Stimulated activated CD8-positive, alpha-beta memory T cell treated with anti-CD3 and anti-CD28 coated beads, Interleukin-12 subunit alpha, Interleukin-12 subunit beta, amount 100 ng/mL, for 24 hours (primary cell): ENCODE measurements around the gene LRRC4B.
"Not testable (repeated sequence)": the region's sequence is repeated elsewhere in the genome, so short reads cannot be mapped to it uniquely, and the experiment has no call there.

ENCODE experiments used
- DNase-seq: peaks from one replicate; pipeline ENCODE4 v3.0.0-alpha.2; 2020; ENCODE audit errors: extremely low read depth

The LRRC4B gene

DNA sequence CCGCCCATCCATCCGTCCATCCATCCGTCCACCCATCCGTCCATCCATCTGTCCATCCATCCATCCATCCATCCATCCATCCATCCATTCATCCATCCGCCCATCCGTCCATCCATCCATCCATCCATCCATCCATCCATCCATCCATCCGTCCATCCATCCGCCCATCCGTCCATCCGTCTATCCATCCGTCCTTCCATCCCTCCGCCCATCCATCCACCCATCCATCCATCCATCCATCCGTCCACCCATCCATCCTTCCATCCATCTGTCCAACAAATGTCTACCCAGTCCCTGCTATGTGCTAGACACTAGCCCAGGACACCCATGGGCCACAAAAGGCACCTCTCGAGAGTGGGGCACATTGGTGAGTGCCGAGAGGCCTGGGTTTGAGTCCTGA, 15.7 kb downstream of the LRRC4B start:
- no peak for DNase-seq

GRCh38 chr19:50551715-50552187, 16.5 kb downstream of the LRRC4B start:
- no peak for DNase-seq

GRCh38 chr19:50551034-50551714, 17.1 kb downstream of the LRRC4B start:
- DNase-seq, result no peak

- no peak for DNase-seq
These were observed 17.7 kb downstream of the LRRC4B start for GRCh38 chr19:50550594-50550966.

- no peak for DNase-seq
These were observed 18.2 kb downstream of the LRRC4B start for GRCh38 chr19:50549927-50550593.

- DNase-seq, result no peak
These were observed 18.9 kb downstream of the LRRC4B start for GRCh38 chr19:50549059-50549926.

- no peak for DNase-seq
These were observed 19.8 kb downstream of the LRRC4B start for GRCh38 chr19:50548191-50549058.

GRCh38 chr19:50547385-50548190, 20.6 kb downstream of the LRRC4B start:
- DNase-seq, result no peak

GRCh38 chr19:50546527-50547221, 21.6 kb downstream of the LRRC4B start:
- no peak for DNase-seq

GRCh38 chr19:50542943-50543342, 25.3 kb downstream of the LRRC4B start:
- no peak for DNase-seq

DNA sequence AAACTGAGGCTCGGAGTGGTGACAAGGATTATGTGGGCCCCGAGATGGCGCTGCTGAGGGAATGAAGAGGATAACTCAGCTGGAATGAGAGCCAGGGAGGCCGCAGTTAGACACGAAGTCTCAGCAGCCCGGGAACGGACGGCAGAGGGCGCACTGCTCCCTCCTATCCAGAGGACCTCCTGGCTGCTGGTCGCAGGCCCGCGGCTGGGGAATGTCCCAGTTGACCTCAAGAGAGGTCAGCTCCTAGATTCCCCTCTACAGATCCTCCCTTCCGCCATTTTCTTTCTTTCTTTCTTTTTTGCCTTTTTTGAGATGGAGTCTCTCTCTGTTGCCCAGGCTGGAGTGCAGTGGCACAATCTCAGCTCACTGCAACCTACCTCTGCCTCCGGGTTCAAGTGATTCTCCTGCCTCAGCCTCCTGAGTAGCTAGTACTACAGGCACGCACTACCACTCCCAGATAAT, 30.4 kb downstream of the LRRC4B start:
- peak; percentile 17 for DNase-seq

DNA sequence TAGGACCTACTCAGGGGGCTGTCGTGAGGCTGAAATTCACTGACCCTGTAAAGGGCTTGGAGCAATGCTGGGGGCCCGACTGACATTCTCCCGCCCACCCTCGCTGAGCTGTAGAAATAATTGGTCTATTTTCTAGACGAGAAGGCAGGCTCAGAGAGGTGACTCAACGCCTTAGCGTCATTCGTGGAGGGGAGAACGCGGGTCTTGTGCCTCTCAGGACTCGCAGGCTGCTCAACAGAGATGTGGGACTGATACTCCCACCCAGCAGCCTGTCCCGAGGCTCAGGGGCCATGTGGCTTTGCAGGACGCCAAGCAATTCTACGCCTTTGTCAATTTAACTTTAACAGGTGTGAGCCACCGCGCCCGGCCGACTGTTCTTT, 30.9 kb downstream of the LRRC4B start:
- no peak for DNase-seq

DNA sequence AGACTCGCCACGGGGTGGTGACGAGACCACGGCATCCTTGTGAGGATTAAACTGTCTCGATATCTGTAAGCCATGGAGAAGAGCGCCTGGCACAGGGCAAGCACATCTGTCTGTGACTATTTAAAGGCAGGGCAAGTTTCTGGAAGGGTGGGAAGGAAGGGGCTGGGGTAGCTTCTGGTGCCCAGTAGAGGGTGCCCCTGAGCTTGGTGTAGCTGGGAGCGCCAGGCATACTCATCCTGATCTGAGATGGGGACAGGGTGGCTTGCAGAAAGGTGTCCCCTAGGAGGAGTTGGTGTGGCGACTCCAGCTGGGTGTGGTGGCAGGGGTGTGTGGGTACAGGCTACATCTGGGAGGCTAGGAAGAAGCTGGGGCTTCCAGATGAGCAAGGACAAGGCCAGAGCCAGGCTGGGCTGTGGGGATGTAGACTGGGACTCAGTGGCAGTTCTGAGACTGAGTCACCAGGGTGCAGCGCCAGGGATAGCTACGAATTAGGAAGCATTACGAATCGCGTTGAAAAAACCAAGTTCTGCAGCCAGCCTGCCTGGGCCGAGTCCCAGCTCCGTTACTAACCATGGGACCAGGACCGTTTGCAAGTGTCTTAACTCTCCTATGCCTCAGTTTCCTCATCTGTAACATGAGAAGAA, 31.5 kb downstream of the LRRC4B start:
- no peak for DNase-seq

DNA sequence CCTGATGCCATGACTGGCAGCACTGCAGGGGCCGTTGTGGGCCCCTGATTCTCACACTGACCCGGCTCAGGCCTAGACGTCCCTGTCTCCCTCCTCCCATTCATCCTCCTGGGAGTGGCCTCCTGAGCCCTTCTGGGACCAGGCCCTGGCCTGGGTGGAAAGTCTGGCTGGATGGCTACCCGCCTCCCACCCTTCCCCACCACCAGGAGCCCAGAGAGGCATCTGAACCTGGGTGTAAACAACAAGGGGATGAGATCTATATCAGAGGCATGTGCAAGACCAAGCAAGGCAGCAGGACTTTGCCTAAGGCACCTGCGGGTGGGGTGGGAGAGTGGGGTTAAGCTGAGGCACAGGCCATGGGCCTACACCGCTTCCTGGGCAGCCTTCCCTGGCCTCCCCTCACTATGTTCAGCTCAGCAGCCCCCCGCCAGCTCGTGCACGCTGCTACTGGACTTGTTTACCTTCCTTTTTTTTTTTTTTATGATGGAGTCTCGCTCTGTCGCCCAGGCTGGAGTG, 32.5 kb downstream of the LRRC4B start:
- no peak for DNase-seq

- no peak for DNase-seq
These were observed 33.8 kb downstream of the LRRC4B start for GRCh38 chr19:50534478-50534877.

DNA sequence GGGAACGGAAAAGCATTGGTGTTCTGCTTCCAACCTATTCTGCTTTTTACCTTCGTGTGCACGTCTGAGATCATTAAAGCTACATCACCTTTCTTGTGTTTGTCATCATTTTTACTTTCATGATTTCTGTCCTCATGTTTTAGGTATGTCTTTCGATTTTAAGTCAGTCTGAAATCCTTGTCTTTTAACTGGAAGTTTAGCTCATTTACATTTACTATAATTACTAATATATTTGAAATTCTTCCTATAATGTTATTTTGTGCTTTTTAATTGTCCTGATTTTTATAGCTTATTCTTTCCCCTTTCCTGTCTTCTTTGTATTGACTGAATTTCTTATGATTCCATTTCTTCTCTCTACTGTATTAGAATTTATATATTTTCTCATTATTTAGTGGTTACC, 35.3 kb downstream of the LRRC4B start:
- no peak for DNase-seq

DNA sequence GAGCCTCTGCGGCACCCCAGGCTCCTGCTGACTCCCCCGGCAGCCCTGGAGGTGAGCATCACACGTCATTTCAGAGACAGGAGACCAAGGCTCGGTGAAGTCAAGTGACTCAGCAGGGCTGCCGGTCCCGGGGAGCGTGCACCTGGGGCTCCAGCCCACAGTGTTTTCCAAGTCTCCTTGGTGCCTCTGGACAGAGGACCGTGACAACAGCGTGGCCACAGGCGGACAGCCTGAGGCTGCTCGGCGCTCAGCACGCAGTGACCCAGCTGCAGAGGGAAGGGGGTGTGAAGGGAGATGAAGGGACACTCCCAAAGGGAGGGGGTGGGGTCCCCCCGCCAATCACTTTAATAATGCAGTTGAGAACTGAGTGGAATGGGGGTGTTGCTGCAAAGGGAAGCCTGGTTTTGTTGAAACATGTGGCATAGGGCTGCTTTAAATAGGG, 37.0 kb downstream of the LRRC4B start:
- DNase-seq, result no peak

DNA sequence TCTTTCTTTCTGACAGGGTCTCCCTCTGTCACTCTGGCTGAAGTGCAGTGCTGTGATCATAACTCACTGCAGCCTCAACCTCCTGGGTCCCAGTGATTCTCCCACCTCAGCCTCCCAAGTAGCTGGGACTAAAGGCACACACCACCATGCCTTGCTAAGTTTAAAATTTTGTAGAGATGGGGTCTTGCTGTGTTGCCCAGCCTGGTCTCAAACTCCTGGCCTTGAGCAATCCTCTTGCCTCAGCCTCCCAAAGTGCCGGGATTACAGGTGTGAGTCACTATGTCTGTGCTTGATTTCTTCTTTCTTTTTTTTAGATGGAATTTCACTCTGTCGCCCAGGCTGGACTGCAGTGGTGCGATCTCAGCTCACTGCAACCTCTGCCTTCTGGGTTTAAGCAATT, 40.2 kb downstream of the LRRC4B start:
- DNase-seq, result not testable (repeated sequence)

GRCh38 chr19:50522881-50523280, 45.4 kb downstream of the LRRC4B start:
- no peak for DNase-seq
